EL (cell line): ENCODE data around the gene DNAJA4.

ENCODE experiments used
- DNase-seq: peaks from one replicate; pipeline ENCODE4 v3.0.0-alpha.2; 2016

DNAJA4 gene

DNA sequence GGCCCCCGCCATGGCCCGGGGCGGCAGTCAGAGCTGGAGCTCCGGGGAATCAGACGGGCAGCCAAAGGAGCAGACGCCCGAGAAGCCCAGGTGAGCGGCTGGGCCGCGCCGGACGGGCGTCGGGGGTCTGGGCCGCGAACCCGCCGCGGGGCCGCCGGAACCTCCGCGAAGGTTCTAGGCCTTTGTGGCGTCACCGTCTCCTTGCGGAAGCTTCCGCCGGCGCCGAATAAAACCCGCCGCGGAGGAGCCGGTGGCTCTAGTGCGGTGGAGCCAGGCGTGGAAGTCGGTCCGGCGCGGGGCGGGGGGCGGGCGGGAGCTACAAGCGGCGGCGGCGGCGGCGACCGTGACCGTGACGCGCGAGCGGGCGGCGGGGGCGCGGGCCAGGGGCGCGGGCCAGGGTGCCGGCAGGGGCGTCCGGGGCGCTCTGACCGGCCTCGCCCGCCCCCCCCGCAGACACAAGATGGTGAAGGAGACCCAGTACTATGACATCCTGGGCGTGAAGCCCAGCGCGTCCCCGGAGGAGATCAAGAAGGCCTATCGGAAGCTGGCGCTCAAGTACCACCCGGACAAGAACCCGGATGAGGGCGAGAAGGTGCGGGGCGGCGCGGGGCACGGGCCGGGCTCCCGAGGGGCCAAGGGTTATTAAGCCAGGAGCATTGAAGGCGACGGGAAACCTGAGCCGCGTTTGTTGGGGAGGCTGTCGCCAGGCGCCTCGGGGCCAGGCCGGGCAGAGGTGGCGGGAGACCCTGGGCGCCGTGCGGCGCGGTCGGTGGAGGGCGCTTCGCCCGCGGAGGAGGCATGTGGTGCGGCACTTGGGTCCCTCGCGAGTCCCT, at the start of gene DNAJA4:
DNAJA4 (plus strand) TSS at position 259 of the 833 bp plus-strand sequence; CDS start at position 461, 202 bp downstream.
- DNase-seq = peak; percentile 34

DNA sequence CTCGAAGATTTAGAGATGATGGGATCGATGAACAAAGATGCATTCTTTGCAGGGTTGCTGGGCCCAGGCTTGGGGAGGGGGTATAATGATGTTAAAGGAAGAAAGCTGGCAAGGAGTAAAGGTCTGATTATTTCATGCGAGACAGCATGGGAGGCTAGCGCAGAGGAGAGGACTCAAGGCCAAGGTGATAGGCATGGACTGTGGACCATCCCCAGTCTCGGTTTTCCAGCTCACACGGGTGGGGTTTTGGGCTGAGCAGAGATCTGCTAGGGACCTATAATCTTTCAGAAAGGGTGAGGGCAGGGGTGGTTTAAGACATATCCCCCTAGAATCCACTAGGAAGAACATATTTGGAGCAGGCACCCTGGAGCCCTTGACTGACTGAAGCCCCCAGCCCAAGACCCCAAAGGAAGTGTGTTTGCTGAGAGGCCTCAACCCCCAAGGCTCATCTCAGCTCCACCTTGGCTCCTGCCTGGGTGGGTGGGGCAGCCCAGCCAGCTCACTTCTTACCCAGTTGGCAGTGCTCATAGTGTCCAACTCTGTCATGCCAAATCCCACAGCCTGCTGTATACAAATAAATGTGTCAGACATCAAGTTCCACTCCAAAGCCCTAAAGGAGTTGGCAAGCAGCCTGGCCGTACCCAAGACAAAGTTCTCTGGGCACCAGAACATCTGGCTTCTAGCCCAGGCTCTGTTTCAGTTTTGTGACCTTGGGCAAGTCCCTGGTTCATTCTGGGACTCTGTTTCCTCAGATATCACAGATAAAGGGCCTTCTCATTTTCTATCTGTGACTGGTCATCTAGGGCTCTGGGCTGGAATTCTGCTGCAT, 47.9 kb upstream of the DNAJA4 start:
- peak; percentile 37 for DNase-seq

DNA sequence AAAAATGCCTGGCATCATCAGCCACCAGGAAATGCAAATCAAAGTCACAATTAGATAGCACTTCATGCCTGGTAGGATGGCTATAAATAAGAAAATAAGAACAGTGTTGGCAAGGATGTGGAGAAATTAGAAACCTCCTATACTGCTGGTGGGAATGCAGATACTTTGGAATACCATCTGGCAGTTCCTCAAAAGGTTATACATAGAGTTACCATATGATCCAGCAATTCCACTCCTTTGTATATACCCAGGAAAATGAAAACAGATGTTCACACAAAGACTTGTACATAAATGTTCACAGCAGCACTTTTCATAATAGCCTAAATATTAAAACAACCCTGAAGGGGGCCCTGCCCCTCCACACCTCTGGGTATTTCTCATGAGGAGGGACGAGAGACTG, 43.6 kb upstream of the DNAJA4 start:
- no peak for DNase-seq

- no peak for DNase-seq
Observed at GRCh38 chr15:78222745-78223395, 41.5 kb upstream of the DNAJA4 start.

DNA sequence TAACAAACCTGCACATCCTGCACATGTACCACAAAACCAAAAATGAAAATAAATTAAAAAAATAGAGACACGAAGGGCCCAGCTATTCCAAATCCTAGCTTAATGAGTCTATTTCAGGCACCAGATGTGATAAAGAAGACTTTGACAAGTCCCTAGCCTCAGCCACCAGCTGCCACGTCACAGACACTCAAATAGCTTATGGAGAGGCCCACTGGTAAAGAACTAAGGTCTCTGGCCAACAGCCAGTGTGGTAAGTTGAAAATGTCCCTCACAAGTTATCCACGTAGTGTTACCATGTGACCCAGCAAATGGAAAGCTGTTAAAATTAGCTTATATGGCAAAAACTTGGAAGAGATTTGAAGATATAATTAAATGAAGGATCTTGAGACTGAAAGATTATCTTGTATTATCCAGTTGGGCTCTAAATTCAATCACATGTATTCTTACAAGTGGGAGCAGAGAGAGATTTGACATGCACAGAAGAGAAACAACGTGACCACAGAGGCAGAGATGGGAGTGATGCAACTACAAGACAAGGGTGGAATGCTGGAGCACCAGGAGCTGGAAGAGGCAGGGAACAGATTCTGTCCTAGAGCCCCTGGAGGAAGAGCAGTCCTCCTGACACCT, 40.9 kb upstream of the DNAJA4 start:
- no peak for DNase-seq

DNA sequence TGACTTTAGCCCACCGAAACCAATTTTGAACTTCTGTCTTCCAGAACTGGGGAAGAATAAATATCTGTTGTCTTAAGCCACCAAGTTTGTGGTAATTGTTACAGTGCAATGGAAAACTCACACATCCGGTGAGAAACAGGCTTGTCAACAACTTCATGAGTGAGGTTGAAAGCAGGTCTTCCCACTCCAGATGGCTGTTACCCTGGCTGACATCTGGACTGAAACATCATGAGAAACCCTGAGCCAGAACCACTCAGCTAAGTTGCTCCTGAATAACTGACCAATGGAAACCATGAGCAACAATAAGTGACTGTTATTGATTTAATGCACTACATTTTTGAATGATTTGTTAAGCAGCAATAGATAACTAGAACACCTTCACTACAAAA, 40.3 kb upstream of the DNAJA4 start:
- DNase-seq = no peak

DNA sequence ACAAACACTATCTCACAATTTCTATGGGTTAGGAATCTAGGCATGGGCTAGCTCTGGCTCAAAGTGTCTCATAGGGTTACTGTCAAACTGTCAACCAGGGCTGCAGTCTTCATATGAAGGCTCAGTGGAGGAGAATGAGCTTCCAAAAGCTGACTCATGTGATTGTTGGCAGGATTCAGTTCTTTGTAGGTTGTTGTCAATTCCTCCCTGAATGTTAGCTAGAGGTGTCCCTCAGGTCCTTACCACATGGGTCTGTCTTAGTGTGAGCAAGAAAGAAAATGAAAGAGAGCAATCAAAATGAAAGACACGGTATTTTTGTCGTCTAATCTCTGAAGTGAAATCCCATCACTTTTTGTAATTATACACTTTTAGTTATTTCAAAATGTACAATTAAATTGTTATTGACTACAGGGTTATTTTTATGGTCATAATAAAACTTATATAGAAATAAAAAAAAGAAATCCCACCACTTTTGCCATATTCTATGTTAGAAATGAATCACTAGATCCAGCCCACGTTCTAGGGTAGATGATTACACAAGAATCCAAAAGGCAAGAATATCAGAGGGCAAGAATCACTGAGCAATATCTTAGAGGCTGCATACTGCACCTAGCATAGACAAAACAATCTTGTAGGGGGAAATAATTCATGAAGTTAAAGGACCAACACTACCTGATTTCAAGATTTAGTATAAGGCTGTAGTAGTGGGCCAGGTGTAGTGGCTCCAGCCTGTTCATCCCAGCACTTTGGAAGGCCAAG, 38.4 kb upstream of the DNAJA4 start:
- no peak for DNase-seq

DNA sequence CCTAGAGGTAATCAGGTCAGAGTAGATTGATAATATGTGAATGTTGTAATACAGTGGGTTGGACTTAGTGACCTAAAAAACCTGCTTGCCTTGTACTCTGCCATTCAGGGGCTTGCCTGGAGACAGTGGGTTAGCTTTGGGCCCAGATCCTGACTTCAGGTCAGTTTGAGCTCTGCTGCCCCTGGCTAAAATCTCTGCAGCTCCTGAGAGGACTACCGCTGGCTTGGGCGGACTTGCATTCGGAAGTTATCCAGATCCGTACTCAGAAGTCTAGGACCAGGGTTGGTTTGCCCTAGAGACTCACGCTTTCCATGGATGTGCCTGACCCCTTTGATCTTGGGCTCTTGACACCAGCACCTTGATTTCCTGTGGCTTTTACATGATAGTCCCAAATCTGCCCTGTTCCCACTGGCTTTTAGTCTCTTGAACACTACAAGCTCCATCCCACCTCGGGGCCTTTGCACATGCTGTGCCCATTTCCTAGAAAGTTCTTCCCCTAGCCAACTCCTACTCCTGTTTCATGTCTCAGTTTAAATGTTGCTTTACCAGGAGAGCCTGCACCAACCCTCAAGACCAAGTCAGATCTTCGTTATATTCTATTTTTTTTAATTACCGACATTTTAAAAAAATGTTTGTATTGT, 35.9 kb upstream of the DNAJA4 start:
- no peak for DNase-seq

GRCh38 chr15:78229431-78230406, 34.6 kb upstream of the DNAJA4 start:
- no peak for DNase-seq

GRCh38 chr15:78232951-78233350, 31.4 kb upstream of the DNAJA4 start:
- DNase-seq = no peak

- no peak for DNase-seq
Observed at GRCh38 chr15:78233496-78233895, 30.9 kb upstream of the DNAJA4 start.

DNA sequence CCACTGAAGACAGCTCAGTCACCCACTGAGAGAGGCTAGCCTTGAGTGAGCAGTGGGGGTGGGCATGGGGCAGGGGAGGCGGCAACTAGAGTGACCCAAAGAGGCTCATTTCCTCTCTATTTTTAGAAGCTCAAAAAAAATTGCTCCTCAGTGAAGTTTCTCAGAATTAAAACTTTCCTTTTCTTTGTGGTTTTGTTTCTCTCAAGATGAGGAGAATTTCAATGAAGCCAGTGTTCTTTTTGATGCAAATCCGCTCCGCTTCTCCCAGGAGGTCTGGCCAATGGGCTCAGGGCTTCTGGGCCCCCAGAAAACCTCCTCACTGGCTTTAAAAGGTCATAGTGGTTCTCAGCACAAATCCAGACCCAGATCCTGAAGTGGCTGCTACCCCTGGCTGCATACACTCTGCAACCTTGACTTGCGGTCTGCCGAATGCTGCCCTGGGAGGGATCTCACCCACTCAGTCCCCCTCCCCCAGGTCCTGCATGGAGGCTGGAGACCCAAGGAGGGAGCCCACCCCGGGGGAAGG, 29.8 kb upstream of the DNAJA4 start, which contains the start of gene ACSBG1:
ACSBG1 (minus strand) TSS at position 51 of the 526 bp plus-strand sequence. CDS start 64 bp downstream, outside the sequence.
- DNase-seq = no peak

GRCh38 chr15:78236491-78236890, 27.9 kb upstream of the DNAJA4 start:
- no peak for DNase-seq

DNA sequence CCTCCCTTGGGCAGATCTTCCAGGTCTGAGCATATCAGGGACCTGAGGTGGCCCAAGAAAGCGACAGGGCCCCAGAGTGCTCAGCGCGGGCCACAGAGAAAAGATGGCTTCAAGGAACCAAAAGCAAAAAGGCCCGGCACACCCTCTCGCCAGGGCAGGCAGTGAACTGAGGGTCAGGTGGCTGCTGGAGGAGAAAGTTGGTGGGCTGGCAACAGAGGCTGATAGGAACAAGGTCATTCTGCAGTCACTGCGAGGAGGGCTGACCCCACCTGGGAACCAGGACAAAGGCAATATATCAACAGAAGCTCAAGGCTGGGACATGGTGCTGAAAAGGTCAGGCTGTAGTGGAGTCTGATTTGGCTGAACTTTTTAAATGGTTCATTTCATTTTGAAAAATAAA, 27.2 kb upstream of the DNAJA4 start:
- no peak for DNase-seq

GRCh38 chr15:78239811-78240210, 24.6 kb upstream of the DNAJA4 start:
- DNase-seq = no peak

DNA sequence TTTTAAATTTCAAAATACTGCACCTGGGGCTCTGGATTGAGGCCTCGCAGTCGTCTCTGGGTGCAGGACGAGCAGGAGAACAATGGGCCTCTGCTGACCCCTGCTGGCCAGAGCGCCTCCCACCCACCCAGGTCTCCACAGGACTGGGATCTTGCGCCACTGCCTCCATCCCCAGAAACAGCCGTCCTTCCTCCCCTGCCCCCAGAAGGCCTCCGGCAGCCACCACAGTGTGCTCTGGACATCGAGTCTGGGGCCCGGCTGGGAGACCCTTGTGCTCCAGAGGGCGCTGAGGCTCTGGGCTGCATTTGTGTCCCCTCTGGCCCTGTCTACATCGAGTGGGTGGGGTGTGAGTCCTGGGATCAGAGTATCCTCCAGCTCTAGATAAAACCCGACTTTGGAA, 23.3 kb upstream of the DNAJA4 start:
- DNase-seq = peak; percentile 68

- DNase-seq = peak; percentile 28
Observed at GRCh38 chr15:78242128-78242527, 22.2 kb upstream of the DNAJA4 start.

DNA sequence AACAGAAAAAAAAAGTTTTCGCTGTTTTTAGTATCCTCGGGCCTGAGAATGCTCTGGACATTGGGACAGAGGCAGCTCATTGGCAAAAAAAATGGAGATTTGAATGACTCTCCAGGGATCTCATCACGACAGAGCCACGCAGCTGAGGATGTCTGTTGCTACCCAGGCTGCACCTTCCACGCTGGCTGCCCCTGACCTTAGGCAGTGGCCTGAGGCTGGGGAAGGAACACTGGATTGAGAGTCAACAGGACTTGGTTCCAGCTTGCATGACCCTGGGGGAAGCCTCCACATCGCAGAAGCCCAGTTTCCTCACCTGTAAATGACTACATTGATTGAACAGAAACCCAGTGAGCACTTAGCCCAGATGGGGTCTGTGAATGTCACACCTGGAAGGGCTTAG, 21.3 kb upstream of the DNAJA4 start:
- no peak for DNase-seq

GRCh38 chr15:78243491-78243941, 20.8 kb upstream of the DNAJA4 start:
- DNase-seq = no peak

DNA sequence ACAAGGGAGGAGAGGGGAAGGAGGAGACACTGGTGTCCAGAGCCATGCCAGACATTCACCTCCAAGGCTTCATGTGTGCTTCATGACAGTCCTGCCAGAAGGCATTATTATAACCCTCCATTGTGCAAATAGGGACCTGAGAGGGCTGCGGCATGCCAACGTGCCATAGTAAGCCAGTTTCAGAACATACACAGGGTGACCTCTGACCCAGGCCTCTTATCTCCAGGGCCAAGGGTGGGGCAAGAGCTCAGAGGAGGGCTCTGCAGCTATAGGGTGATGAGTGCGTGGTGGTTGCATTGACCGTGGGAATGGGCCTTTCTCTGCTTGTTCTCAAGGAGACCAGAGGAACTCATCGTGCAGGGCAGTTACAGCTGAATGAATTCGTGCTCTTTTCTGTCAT, 20.3 kb upstream of the DNAJA4 start:
- DNase-seq = no peak
